ENCODE measurements around the gene CABLES1. TPM values are rescaled to one million over a fixed set of nuclear protein-coding genes. Genes with fewer than 3 reads are reported as not detected.

CABLES1 gene
- total and polyA plus RNA-seq, 2 experiments from 2014 or later, result 1.3 to 8.9 TPM

DNA sequence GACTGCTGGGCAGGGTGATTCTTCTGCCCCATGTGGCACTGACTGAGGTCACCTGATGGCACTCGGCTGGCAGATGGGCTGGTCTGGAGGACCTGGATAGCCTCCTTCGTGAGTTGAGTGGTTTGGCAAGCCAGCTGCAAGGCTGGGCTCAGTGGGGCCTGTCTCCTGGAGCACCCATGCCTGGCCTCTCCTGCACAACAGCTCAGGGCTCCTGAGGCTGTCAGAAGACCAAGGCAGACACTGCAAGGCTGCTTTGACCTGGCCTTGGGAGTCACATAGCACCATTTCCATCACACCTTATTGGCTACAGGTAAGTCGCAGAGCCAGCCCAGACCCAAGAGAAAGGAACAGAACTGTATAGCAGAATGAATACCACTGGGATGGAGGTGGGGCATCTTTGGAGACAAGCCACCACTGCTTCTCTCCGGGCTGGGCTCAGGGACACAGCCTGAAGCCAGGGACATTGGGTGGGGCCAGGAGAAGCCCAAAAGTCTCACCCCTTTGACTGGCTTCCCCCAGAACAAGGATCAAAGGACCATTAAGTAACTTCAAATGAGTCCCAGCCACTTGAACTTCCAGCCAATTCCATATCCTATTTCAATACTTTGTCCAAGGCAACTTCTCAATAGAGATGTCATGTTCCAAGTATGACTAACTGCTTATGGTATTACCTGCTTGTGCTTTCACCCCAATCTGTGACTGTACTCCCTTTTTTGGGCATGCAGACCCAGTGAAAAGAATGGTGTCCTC is 156.3 kb downstream of the CABLES1 start:
- H3K36me3 ChIP-seq (ENCODE audit: low read depth), result no peaks in the 10 kb centered on the region
- WGBS, 2 experiments (ENCODE audit: low coverage in 1 of 2, low lambda C conversion rate in 2 of 2, missing lambda C conversion rate in 2 of 2), result 40 to 48% methylated on average over 4 of the region's 4 CpGs
- H3K4me3 ChIP-seq, result no peak overlapping the region
- no peaks in the 10 kb centered on the region for H3K79me2 ChIP-seq (ENCODE audit: insufficient read depth)
- H3K9me3 ChIP-seq (ENCODE audit: low read depth), result no peaks in the 10 kb centered on the region
- DNase-seq, result peak; percentile 77
- H4K20me1 ChIP-seq (ENCODE audit: insufficient read depth), result no peaks in the 10 kb centered on the region
- H2AFZ ChIP-seq, result no peak overlapping the region
- TF ChIP-seq EZH2 (IDR thresholded peaks at IDR 0.05; ENCODE audit: insufficient read depth, poor library complexity, severe bottlenecking), result no peak
- no peak for TF ChIP-seq EZH2phosphoT487 (IDR thresholded peaks at IDR 0.05; ENCODE audit: insufficient read depth, low read depth)
- H3K27ac ChIP-seq, result no peak overlapping the region
- no peaks in the 10 kb centered on the region for H3K27me3 ChIP-seq (replicated peaks; ENCODE audit: insufficient read depth)
- H3K4me1 ChIP-seq (ENCODE audit: insufficient read depth), result peaks cover 17% of the 10 kb centered on the region
- no peaks in the 10 kb centered on the region for H3K9me2 ChIP-seq (ENCODE audit: insufficient read depth)
- H3K4me2 ChIP-seq (ENCODE audit: unreplicated experiment), result peak overlapping the region; percentile 12
- no peaks in the 10 kb centered on the region; the same call in 1 of the 2 replicates for H3F3A ChIP-seq (ENCODE audit: insufficient read depth)
- H3K9ac ChIP-seq, result no peak overlapping the region
- in situ Hi-C loops (cut with MboI), result no loop called here

GRCh38 chr18:23300231-23300805 is 165.0 kb downstream of the CABLES1 start:
- Histone ChIP-seq H3F3A (ENCODE audit: insufficient read depth) (peaks cover 27% of the 10 kb centered on the region), H3K36me3 (ENCODE audit: low read depth) (no peaks in the 10 kb centered on the region), H3K79me2 (ENCODE audit: insufficient read depth) (no peaks in the 10 kb centered on the region), H3K4me3 (no peak overlapping the region), H3K9me2 (ENCODE audit: insufficient read depth) (no peaks in the 10 kb centered on the region), H3K27me3 (replicated peaks; ENCODE audit: insufficient read depth) (no peaks in the 10 kb centered on the region), H3K27ac (no peak overlapping the region), H4K20me1 (ENCODE audit: insufficient read depth) (no peaks in the 10 kb centered on the region), H2AFZ (no peak overlapping the region), H3K4me2 (ENCODE audit: unreplicated experiment) (no peak overlapping the region), H3K9me3 (ENCODE audit: low read depth) (no peaks in the 10 kb centered on the region), H3K9ac (no peak overlapping the region), H3K4me1 (ENCODE audit: insufficient read depth) (peaks cover 24% of the 10 kb centered on the region)
- in situ Hi-C loops (cut with MboI), result no loop called here
- DNase-seq, result no peak
- TF ChIP-seq EZH2 (IDR thresholded peaks at IDR 0.05; ENCODE audit: insufficient read depth, poor library complexity, severe bottlenecking) (no peak), EZH2phosphoT487 (IDR thresholded peaks at IDR 0.05; ENCODE audit: insufficient read depth, low read depth) (no peak)
- 65 to 76% methylated on average over 6 of the region's 6 CpGs for WGBS, 2 experiments (ENCODE audit: low coverage in 1 of 2, low lambda C conversion rate in 2 of 2, missing lambda C conversion rate in 2 of 2)

DNA sequence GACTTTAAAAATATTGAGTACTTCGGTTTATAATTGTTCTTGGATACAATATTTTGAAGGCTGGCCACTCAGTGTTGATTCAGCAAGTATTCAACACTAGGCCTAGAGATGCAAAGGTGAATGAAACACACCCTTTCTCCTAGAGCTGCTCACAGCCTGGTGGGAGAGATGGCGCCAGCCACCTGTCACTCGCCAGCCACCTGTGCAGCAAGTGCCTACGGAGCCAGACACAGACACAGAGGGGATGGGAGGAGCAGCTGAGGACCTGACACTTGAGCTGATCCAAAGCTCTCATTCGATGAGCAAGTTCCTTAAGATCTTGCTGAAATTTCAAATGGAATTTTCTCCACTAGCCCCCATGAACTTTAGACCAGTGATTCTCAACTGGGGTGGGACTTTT is 166.7 kb downstream of the CABLES1 start:
- no peaks in the 10 kb centered on the region for H3K36me3 ChIP-seq (ENCODE audit: low read depth)
- H3K4me1 ChIP-seq (ENCODE audit: insufficient read depth), result peaks cover 24% of the 10 kb centered on the region
- WGBS, 2 experiments (ENCODE audit: low coverage in 1 of 2, low lambda C conversion rate in 2 of 2, missing lambda C conversion rate in 2 of 2), result 56 to 62% methylated on average over 5 of the region's 5 CpGs
- peak overlapping the region; percentile 94 for H3K27ac ChIP-seq
- in situ Hi-C loops (cut with MboI), result no loop called here
- no peaks in the 10 kb centered on the region for H4K20me1 ChIP-seq (ENCODE audit: insufficient read depth)
- peaks cover 27% of the 10 kb centered on the region for H3F3A ChIP-seq (ENCODE audit: insufficient read depth)
- peak overlapping the region; percentile 78 for H3K4me2 ChIP-seq (ENCODE audit: unreplicated experiment)
- 0 out of 2 replicates have a peak overlapping the region, but pooled peaks have one; percentile 69 for H3K9ac ChIP-seq
- H3K79me2 ChIP-seq (ENCODE audit: insufficient read depth), result no peaks in the 10 kb centered on the region
- no peak for DNase-seq
- TF ChIP-seq EZH2phosphoT487 (IDR thresholded peaks at IDR 0.05; ENCODE audit: insufficient read depth, low read depth) (no peak), EZH2 (IDR thresholded peaks at IDR 0.05; ENCODE audit: insufficient read depth, poor library complexity, severe bottlenecking) (no peak)
- no peak overlapping the region for H3K4me3 ChIP-seq
- H2AFZ ChIP-seq, result no peak overlapping the region
- H3K9me2 ChIP-seq (ENCODE audit: insufficient read depth), result no peaks in the 10 kb centered on the region
- no peaks in the 10 kb centered on the region for H3K9me3 ChIP-seq (ENCODE audit: low read depth)
- H3K27me3 ChIP-seq (replicated peaks; ENCODE audit: insufficient read depth), result no peaks in the 10 kb centered on the region

- Histone ChIP-seq H3K4me2 (ENCODE audit: unreplicated experiment) (peak overlapping the region; percentile 78), H3K9me3 (ENCODE audit: low read depth) (no peaks in the 10 kb centered on the region), H3K4me3 (0 out of 2 replicates have a peak overlapping the region, but pooled peaks have one; percentile 4), H3K27ac (peak overlapping the region; percentile 94), H3K9ac (peak overlapping the region; percentile 69), H3K79me2 (ENCODE audit: insufficient read depth) (no peaks in the 10 kb centered on the region), H3K4me1 (ENCODE audit: insufficient read depth) (peaks cover 27% of the 10 kb centered on the region), H4K20me1 (ENCODE audit: insufficient read depth) (no peaks in the 10 kb centered on the region), H2AFZ (peak overlapping the region; percentile 54), H3K27me3 (replicated peaks; ENCODE audit: insufficient read depth) (no peaks in the 10 kb centered on the region), H3K9me2 (ENCODE audit: insufficient read depth) (no peaks in the 10 kb centered on the region), H3K36me3 (ENCODE audit: low read depth) (no peaks in the 10 kb centered on the region), H3F3A (ENCODE audit: insufficient read depth) (peaks cover 27% of the 10 kb centered on the region)
- TF ChIP-seq EZH2 (IDR thresholded peaks at IDR 0.05; ENCODE audit: insufficient read depth, poor library complexity, severe bottlenecking), result no peak
- TF ChIP-seq EZH2phosphoT487 (IDR thresholded peaks at IDR 0.05; ENCODE audit: insufficient read depth, low read depth), result no peak
- in situ Hi-C loops (cut with MboI), result no loop called here
- DNase-seq, result no peak
- WGBS, 2 experiments (ENCODE audit: low coverage in 1 of 2, low lambda C conversion rate in 2 of 2, missing lambda C conversion rate in 2 of 2), result 7 to 9% methylated on average over 3 of the region's 3 CpGs
Measured at GRCh38 chr18:23302511-23302850, 167.2 kb downstream of the CABLES1 start.

Measured in GM23248 (cell line).